HG02884 (cell line): ENCODE measurements around the gene BSPH1.
"Not testable (repeated sequence)": the region's sequence is repeated elsewhere in the genome, so short reads cannot be mapped to it uniquely, and the experiment has no call there.

Experiments used
- ATAC-seq: cut with Tn5 transposase; IDR thresholded peaks from one replicate; pipeline ENCODE4 v1.9.1; 2021; ENCODE audit warnings: mild to moderate bottlenecking, moderate library complexity; ENCODE audit not compliant: unreplicated experiment

The BSPH1 gene, protein sequence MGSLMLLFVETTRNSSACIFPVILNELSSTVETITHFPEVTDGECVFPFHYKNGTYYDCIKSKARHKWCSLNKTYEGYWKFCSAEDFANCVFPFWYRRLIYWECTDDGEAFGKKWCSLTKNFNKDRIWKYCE

DNA sequence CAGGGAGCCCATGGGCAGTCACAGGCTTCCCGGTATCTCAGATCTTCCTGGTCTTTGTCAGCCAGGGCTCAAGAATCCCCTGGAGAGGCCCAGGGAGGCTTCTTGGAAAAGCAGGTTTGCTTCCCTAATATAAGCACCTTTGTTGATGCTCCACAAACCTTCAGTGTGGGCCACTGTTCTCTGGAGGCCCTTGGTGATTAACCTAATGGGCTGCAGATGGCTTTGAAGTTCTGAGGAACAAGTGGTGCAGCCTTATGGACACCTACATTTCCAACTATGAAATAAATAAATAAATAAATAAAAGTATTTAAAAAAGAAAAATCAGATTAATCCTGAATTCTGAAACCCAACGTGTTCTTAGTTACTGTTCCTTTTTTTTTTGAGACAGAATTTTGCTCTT, at the start of gene BSPH1:
Gene BSPH1 (minus strand): TSS at position 101 of the 400 bp plus-strand sequence. CDS start 89 bp downstream, at position 12.
- ATAC-seq = no peak

DNA sequence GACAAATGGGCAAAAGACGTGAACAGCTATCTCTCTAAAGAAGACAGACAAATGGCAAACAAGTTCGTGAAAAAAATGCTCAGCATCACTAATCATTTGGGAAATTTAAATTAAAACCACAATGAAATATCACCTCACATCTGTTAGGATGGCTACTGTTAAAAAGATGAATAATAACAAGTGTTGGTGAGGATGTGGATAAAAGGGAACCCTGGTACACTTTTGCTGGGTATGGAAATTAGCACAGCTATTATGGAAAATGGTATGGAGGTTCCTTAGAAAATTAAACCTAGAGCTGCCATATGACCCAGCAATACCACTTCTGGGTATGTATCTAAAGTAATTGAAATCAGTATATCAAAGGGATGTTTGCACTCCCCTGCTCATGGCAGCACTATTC, 44.8 kb upstream of the BSPH1 start:
- no peak for ATAC-seq

DNA sequence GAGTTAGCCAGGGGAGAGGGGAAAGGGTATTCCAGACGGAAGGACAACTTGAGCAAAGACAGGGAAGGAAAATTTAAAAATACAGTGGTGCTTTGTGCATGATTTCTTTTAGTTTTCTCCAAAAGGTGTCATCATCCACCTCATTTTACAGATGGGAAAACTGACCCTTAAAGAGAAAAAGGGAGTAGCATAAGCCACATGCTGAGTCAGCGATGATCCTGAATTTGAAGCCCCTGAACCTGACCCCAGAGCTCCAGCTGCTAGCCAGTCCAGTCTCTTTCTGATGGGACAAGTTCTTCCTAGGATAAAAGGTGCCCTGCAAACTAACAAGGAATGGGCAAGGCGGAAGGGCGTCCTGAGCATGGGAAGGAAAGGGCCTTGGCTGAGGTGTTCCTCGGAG, 41.6 kb upstream of the BSPH1 start:
- ATAC-seq = no peak

DNA sequence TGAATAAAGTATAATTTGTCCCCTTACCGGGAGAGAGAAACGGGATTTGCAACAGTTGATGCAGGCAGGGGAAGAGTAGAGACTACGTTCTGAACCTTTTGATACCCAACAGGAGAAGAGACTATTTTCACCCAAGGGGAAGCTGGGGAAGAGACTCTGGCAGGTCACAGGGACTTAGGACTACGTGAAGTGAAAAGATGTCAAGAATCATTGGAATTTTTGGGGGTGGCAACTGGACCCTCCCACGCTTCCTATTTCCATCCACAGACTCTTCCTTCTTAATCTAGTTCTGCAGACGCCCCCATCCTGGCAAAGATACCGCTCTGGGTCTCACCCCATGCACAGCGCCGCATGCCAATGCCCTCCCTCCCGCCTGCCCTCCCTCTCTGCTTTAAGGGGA, 38.1 kb upstream of the BSPH1 start:
- ATAC-seq = no peak

DNA sequence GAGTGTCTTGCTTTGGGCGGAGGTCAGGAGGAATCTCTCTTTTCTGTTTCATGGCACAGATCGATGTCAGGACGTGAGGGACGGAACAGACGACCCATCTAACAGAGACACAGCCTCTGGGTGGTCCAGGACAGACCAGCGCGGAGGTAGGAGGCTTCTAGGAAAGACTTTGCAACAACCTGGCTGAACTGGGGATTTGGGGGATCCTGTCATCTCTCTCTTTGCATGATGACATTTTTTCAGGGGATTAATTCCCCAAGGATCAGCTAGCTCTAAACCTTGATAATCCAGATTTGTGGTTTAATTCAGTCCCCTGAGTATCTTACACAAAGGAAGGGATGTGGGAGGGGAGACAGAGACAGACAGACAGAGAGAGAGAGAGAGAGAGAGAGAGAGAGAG, 37.5 kb upstream of the BSPH1 start:
- no peak for ATAC-seq

DNA sequence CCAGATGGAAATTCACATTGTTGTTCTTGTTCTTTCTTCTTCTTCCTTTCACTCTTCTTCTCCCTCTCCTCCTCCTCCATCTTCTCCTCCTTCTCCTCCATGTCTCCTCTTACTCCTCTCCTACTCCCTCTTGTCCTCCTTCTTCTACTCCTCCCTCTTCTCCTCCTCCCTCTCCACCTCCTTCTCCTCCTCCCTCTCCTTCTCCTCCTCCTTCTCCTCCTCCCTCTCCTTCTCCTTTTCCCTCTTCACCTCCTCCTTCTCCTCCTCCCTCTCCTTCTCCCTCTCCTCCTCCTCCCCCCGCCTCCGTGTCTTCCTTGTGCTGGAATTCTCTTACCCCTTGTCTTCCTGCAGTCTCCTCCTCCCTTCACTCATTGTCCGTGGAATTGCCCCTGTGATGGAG, 33.5 kb upstream of the BSPH1 start:
- ATAC-seq = no peak

DNA sequence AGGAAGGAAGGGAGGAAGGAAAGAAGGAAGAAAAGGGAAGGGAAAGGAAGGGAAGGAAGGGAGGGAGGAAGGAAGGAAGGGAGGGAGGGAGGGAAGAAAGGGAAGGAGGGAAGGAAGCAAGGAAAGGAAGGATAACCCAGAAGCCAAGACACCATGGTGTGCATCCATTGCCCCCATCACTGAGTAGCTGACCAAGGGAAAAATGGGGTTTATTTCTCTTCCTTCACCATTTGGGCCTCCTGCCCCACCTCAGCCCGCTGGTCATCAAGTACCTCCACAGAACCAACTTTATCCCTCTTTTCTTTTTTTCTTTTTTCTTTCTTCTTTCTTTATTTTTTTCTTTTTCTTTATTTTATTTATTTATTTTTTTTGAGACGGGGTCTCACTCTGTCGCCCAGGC, 31.5 kb upstream of the BSPH1 start:
- ATAC-seq = no peak

DNA sequence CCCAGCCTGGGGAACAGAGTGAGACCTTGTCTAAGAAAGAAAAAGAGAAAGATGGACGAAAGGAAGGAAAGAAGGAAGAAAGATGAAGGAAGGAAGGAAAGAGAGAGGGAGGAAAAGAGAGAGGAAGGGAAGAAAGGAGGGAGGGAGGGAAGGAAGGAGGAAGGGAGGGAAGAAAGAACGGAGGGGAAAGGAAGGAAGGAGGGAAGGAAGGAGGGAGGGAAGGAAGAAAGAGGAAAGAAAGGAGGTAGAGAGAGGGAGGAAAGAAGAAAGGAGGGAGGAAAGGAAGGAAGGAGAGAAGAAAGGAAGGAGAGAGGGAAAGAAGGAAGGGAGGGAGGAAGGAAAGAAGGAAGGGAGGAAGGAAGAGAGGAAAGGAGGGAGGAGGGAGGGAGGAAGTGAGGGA, 31.0 kb upstream of the BSPH1 start:
- ATAC-seq = no peak

DNA sequence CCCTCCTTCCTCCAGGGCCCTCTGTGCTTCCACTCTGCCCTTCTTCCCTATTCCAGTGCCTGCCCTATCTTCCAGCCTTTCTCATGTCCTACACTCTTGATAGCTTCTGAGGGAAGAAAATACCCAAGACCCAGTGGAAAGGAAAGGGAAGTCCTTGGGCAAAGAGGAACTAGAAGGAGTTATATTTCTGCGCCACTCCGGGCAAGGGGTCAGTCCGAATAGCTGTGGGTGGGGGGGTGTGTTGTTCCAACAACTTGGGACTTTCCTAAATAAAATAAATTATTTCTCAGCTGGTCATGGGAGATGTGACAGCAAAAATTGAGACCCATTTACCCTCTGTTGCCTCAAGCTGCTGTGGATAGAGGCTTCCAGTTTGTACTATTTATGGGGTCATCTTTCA, 28.7 kb upstream of the BSPH1 start:
- ATAC-seq = no peak

DNA sequence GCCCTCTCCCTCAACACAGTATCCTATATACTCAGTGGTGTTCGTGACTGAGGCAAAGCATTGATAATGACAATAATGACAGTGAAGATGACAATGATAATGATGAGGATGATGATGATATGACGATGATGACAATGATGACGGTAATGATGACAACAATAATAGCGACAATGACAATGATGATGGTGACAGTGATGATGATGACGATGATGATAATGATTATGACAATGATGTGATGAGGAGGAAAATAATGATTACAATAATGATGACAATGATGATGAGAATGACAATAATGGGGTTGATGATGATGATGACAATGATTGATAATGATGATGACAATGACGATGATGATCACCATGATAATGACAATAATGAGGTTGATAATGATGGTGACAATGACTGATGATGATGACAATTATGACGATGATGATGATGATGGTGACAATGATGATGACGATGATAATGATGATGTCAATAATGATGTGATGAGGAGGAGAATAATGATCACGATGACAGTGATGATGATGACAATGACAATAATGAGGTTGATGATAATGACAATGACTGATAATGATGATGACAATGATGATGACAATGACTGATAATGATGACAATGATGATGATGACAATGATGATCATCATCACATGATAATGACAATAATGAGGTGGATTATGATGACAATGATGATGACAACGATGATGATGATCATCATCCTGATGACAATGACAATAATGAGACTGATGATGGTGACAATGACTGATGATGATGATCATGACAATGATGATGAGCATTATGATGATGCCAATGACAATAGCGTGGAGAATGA, 19.2 kb upstream of the BSPH1 start:
- ATAC-seq = no peak

DNA sequence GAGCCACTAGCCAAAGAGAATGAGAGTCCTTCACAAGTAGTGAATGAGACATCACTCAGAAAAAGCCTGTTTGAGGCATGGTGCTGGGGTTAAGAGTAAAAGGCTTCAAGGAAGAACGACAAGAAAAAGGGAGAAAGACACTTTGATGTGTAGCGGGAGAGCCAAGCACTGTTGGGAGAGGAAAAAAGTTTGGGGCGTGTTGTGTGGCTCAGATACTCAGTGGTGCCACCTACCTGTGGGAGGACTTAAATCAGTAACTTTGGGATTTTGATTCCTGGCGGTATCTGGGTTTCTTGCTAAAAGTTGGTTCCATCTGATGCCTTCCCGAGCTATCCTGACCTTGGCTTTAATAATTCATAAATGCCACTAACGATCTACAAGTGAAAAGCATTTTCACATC, 14.8 kb upstream of the BSPH1 start:
- no peak for ATAC-seq

DNA sequence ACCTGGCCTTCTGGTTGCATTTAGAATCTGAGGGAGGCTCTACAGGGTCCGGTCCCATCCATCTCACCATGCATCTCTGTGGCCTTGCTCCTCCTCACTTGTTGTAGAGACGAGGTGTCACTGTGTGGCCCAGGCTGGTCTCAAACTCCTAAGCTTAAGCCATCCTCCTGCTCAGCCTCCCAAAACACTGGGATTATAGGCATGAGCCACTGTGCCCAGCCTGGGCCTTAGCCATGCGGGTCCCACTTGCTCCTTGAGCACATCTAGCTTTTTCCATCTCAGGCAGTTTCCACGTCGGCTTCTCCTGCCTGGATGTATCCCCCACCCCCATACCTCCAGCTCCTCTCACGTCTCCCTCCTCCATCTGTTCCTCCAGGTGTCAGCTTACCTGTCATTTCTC, 12.3 kb upstream of the BSPH1 start:
- no peak for ATAC-seq

DNA sequence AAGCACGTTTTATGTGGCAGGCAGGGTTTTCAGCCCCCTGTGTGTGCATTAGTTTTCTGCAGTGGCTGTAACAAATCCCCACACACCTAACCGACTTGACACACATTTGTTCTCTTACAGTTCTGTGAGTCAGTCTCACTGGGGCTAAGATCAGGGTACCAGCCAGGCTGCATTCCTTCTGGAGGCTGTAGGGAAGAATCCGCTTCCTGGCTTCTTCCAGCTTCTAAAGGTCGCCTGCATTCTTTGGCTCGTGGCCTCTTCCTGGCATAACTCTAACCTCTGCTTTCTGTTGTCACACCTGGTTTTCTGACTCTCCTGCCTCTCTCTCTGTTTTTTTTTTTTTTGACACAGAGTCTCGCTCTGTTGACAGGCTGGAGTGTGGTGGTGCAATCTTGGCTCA, 8.9 kb upstream of the BSPH1 start:
- ATAC-seq = no peak

DNA sequence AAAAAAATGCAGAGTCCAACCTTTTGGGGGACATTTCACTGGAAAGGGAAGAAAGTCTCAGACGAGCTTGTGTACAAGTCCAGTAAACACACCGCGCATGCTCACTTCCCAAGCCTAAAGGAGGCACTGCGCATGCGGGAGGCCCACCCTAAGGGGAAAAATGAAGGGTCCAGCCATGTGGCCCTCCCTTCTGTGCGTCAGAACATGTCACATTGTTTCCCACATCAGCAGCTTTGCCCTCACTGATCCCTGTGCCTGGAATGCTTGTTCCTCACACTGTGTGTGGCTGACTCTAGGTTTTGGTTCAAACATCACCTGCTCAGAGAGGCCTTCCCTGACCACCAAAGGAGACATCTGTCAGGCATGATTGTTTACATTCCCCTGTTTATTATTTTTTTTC, 6.8 kb upstream of the BSPH1 start:
- ATAC-seq = no peak

DNA sequence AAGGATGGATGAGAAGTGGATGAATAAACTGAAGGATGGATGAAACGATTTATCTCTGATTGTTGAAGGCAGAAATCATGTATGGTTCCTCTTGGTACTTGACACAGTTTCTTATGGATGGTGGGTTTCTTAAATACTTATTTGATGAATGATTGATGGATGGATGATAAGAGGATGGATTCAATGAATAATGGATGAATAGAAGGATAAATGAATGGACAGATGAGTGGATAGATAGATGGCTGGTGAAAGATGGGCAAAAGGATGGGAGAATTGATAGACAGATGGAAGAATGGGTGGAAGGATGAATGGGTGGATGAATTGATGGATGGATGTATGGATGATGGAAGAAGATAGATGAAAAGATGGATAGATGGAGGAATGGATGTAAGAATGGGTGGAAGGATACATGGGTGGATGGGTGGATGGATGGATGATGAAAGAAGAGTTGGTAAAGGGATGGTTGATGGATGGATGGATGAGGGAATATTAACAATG, 4.3 kb upstream of the BSPH1 start:
- no peak for ATAC-seq

DNA sequence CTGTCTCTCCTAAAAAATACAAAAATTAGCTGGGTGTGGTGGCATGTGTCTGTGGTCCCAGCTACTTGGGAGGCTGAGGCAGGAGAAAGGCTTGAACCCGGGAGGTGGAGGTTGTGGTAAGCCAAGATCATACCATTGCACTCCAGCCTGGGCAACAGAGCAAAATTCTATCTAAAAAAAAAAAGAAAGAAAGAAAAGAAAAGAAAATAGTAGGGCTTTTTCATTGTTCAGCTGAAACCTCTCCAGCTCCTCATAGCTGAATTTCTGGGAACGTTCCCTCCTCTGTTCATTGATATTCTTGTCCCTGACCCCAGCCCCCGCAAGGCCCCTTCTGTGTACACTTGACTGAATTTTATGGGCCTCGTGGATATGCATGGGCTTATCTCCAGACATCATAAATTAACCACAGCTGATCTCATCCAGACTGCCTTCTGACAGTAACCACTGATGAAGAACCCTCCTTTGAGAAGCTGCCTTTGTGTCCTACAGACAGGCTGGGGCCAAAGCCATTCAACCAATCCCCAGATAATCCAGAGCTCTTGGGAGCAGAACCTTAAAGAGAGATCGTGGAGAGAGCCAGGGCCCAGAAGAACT, 2.3 kb upstream of the BSPH1 start, which contains the start of gene ELSPBP1:
Gene ELSPBP1 (plus strand): TSS at position 424 of the 594 bp plus-strand sequence. CDS start 14,036 bp downstream, outside the sequence.
- no peak for ATAC-seq

DNA sequence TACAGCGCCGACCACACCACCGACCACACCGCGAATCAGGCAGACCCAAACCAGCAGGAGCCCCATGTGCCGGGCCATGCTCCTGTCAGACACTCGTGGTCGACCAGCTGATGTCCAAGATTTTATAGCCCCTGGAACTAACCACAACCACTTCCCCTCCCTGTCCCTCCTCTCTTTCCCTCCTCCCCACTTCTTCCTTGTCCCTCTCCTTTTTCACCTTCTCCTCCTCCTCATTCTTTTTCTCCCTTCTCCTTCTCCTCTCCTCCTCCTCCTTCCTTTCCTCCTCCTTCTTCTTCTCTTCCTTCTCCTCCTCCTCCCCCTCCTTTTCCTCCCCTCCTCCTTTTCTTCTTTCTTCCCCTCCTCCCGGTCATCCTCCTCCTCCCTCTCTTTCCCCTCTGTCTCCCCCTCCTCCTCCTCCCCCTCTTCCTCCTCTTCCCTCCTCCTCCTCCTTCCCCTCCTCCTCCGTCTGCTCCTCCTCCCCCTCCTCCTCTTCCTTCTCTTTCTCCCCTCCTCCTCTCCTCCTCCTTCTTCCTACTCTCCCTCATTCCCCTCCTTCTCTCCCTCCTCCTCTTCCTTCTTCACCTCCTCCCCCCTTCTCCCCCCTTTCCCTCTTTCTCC, 670 bp downstream of the BSPH1 start:
- no peak for ATAC-seq

DNA sequence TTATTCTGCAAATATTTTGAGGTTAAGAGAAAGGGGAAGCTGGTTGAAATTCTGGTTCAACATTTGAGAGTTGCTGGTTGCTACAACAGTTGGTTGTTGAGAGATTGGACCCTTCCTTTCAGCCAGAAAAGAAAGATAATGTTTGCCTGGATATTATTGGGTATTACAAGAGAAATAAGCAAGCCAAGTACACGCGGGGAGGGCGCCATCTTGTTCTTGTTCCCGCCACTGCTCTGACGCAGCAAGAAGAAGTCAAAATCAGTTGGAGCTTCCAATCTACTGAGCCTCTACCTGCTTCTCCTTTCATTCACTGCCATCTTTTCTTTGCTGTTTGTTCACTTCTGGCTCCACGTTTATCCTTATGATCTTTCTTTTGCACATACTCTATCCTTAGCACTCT, 18.4 kb downstream of the BSPH1 start:
- ATAC-seq = no peak

DNA sequence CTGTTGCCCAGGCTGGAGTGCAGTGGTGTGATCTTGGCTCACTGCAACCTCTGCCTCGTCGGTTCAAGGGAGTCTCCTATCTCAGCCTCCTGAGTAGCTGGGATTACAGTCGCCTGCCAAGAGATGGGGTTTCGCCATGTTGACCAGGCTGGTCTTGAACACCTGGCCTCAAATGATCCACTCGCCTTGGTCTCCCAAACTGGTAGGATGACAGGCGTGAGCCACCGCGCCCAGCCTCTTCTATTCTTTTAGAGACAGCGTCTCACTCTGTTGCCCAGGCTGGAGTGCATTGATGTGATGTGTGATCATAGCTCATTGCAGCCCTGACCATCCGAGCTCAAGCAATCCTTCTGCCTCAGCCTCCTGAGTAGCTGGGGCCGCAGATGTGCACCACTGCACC, 36.0 kb downstream of the BSPH1 start:
- ATAC-seq = not testable (repeated sequence)

DNA sequence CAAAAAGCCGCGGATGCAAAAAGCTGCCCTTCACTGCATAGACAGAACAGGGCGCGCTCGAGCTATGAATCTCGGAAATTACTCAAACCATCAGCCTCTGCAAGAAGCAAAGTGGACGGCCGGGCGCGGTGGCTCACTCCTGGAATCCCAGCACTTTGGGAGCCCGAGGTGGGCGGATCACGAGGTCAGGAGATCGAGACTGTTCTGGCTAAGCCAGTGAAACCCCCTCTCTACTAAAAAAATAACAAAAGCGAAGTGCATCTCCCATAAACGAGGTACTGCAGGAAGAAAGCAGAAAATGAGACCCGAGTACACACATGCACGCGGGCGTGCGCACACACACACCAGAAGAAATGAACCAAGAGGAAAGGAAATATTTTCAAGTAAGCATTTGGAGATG, 39.8 kb downstream of the BSPH1 start:
- not testable (repeated sequence) for ATAC-seq

DNA sequence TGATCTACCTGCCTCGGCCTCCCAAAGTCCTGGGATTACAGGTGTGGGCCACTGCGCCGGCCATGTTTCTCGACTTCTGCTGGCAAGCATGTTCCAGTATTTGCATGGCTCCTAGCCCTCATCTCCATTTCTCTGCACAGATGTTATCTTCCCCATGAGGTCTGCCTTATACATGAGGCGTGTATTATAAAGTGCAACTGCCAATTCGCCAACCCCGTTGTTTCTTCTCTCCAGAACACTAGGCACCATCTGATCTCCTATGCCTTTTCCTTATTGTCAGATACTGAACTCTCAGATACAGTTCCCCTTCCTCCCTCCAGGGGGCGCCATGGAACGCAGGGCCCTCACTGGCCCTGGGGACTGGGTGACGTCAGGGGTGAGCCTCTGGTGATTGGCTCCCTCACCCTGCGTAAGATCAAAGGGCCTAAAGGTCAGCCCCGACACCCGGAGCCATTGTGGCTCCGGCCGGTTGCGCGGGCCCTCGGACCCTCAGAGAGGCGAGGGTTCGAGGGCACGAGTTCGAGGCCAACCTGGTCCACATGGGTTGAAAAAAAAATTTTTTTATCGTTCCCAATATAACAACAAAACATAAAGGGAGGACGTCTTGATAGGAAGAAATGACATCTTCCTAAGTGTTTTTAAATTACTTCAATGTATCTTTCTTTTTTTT, 42.0 kb downstream of the BSPH1 start:
- not testable (repeated sequence) for ATAC-seq
